Measurements from ENCODE around the gene BLOC1S1. TPM values are rescaled to one million over a fixed set of nuclear protein-coding genes. Genes with fewer than 3 reads are reported as not detected.

BLOC1S1 gene
- total and polyA plus RNA-seq, 2 donors: 168 to 190 TPM

DNA sequence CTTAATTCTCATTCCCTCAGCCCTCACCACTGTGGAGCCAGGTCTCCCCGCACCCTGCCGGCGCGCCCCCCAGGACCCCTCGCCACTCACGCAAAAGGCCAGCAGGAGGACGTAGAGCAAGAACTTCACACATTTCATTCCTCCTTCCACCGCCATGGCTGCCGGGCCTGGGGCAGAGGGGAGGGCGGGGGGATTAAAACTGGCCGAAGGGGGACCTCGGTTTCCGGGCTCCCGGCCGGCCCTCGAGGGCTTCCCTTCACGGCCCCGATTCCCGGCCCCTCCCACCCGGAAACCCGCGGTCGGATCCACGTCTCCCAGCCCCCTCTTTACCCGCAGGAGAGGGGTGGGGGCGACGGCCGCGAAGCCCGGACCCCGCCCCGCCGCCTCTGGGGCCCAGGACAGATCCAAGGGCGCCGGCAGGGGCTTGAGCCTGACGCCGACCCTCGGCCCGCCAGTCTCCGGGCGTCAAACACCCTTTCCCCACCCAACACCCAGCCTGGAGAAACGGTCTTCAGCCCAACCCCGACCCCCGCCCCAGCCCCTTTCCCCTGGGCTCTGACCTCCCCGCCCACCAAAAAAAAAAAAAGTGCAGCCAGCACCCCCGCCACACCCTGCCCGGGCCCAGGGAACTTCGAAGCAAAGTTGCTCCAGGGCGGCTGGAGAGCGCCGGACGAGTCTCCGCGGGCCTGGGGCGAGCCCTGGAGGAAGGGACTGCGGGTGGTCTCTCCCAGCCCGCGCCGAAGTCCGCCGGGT lies 12.5 kb downstream of the BLOC1S1 start:
- DNase-seq (ENCODE audit: low read depth in 6 of 9, low spot score in 9 of 9): peak in 1 of 9 donors; percentile 31
- H3K27ac ChIP-seq (ENCODE audit: low read depth in 1 of 2, low read length in 1 of 2): peak overlapping the region; percentile 83 to 91
- peaks cover 0 to 12% of the 10 kb centered on the region in 2 donors for H3K27me3 ChIP-seq (ENCODE audit: control insufficient read depth in 2 of 2, insufficient read depth in 1 of 2, low read length in 1 of 2)
- H3K4me3 ChIP-seq (ENCODE audit: low read length in 2 of 2): peak overlapping the region; percentile 67 to 73
- peaks cover 10 to 20% of the 10 kb centered on the region in 2 donors for H3K36me3 ChIP-seq (ENCODE audit: control insufficient read depth in 2 of 2, insufficient read depth in 2 of 2, low read length in 1 of 2)
- peaks cover 7 to 50% of the 10 kb centered on the region in 2 donors for H3K4me1 ChIP-seq (ENCODE audit: control insufficient read depth in 2 of 2, insufficient read depth in 2 of 2, low read length in 2 of 2)
- WGBS: 1% methylated on average over 61 of the region's 61 CpGs
- H3K9me3 ChIP-seq (ENCODE audit: control insufficient read depth in 2 of 2, insufficient read depth in 1 of 2, low read length in 1 of 2): peaks cover 0 to 6% of the 10 kb centered on the region in 2 donors

GRCh38 chr12:55728939-55729818 lies 13.3 kb downstream of the BLOC1S1 start, which contains the start of gene CD63:
CD63 (minus strand) TSS chr12:55729009; CDS start chr12:55728341, 668 bp downstream.
- Histone ChIP-seq H3K27me3 (ENCODE audit: control insufficient read depth in 2 of 2, insufficient read depth in 1 of 2, low read length in 1 of 2) (peaks cover 0 to 12% of the 10 kb centered on the region in 2 donors), H3K9me3 (ENCODE audit: control insufficient read depth in 2 of 2, insufficient read depth in 1 of 2, low read length in 1 of 2) (peaks cover 0 to 2% of the 10 kb centered on the region in 2 donors), H3K36me3 (ENCODE audit: control insufficient read depth in 2 of 2, insufficient read depth in 2 of 2, low read length in 1 of 2) (peaks cover 4 to 13% of the 10 kb centered on the region in 2 donors), H3K4me3 (ENCODE audit: low read length in 2 of 2) (peak within 1 kb of the TSS; percentile 67 to 73), H3K4me1 (ENCODE audit: control insufficient read depth in 2 of 2, insufficient read depth in 2 of 2, low read length in 2 of 2) (peaks cover 7 to 49% of the 10 kb centered on the region in 2 donors), H3K27ac (ENCODE audit: low read depth in 1 of 2, low read length in 1 of 2) (peak within 1 kb of the TSS; percentile 91 to 93)
- DNase-seq (ENCODE audit: low read depth in 6 of 9, low spot score in 9 of 9): peak in 3 of 9 donors; percentile 40 to 81 (median 56)
- under 1% methylated on average over 61 of the region's 61 CpGs for WGBS

DNA sequence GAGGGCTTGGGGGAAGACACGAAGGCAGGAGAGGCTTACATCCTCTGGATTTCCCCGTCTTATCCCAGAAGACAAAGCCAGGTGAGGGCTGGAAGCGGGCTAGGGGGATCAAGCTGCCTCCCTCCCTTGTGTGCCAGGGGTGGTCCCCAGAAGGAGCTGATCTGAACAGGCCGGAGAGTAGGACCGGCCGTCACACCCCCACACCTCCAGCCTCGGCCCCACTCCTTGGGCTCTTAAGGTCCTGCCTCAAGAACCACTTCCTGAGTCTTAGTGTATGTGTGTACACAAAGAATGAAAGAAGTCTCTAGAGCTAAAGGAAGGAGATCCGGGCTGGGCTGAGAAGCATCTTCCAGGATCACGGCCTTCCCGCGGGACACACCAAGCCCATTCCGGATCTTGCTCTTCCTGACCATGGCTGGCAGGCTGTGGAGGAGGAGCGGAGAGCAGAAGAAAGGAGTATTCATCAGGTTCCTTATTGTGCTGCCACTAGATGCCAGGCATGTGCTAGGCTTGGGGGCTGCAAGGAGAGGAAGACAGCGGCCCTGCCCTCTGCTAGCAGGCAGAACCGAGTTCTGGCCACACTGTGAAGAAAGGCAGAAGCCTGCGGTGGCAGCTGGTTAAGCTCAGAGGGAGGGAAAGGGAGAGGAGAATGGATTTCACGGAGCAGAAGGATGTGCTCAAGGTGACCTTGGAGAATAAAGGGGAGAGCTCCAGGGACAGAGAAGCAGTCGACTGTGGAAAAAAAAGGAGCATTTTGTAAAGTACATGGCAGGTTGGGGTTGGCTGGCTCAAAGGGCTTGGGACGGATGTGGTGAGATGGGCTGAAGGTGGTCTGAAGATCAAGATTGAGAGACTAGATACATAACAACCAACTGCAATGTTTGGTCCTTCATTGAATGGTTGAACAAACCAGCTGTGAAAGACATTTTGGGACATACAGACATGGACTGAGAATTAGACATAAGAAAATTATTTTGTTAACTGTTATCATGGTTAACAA lies 14.3 kb downstream of the BLOC1S1 start:
- Histone ChIP-seq H3K9me3 (ENCODE audit: control insufficient read depth in 2 of 2, insufficient read depth in 1 of 2, low read length in 1 of 2) (no peaks in the 10 kb centered on the region), H3K4me1 (ENCODE audit: control insufficient read depth in 2 of 2, insufficient read depth in 2 of 2, low read length in 2 of 2) (peaks cover 7 to 40% of the 10 kb centered on the region in 2 donors), H3K27ac (ENCODE audit: low read depth in 1 of 2, low read length in 1 of 2) (peak overlapping the region; percentile 91 to 93), H3K4me3 (ENCODE audit: low read length in 2 of 2) (peak overlapping the region; percentile 67 to 73), H3K36me3 (ENCODE audit: control insufficient read depth in 2 of 2, insufficient read depth in 2 of 2, low read length in 1 of 2) (peaks cover 0 to 5% of the 10 kb centered on the region in 2 donors), H3K27me3 (ENCODE audit: control insufficient read depth in 2 of 2, insufficient read depth in 1 of 2, low read length in 1 of 2) (peaks cover 0 to 12% of the 10 kb centered on the region in 2 donors)
- DNase-seq (ENCODE audit: low read depth in 6 of 9, low spot score in 9 of 9): peak in 3 of 9 donors; percentile 47 to 71 (median 54)
- WGBS: 3% methylated on average over 19 of the region's 19 CpGs

DNA sequence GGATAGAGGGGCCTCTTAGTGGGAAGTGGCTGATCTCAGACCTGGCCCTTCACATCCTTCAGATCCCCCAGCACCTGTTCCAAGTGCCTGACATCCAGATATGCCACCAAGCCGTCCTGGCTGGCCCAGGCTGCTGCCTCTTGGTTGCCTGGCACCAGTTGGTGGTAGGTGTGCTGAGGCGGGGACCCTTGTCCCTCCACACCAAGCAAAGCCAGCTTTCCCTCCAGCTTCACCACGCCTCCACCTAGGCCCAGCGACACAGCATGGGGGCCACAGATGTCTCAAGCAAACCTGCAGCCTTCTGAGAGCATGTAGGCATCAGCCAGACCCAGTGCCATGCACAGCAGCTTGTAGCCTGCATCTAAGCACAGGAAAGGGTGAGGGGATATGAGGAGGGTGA lies 16.4 kb downstream of the BLOC1S1 start:
- peaks cover 0 to 12% of the 10 kb centered on the region in 2 donors for H3K27me3 ChIP-seq (ENCODE audit: control insufficient read depth in 2 of 2, insufficient read depth in 1 of 2, low read length in 1 of 2)
- H3K4me3 ChIP-seq (ENCODE audit: low read length in 2 of 2): no peak overlapping the region
- H3K4me1 ChIP-seq (ENCODE audit: control insufficient read depth in 2 of 2, insufficient read depth in 2 of 2, low read length in 2 of 2): peaks cover 7 to 43% of the 10 kb centered on the region in 2 donors
- WGBS: 95% methylated on average over 4 of the region's 4 CpGs
- no peaks in the 10 kb centered on the region for H3K9me3 ChIP-seq (ENCODE audit: control insufficient read depth in 2 of 2, insufficient read depth in 1 of 2, low read length in 1 of 2)
- H3K27ac ChIP-seq (ENCODE audit: low read depth in 1 of 2, low read length in 1 of 2): peak overlapping the region in 1 of 2 donors; percentile 55
- no peaks in the 10 kb centered on the region for H3K36me3 ChIP-seq (ENCODE audit: control insufficient read depth in 2 of 2, insufficient read depth in 2 of 2, low read length in 1 of 2)
- no peak for DNase-seq (ENCODE audit: low read depth in 6 of 9, low spot score in 9 of 9)

- 96% methylated on average over 14 of the region's 14 CpGs for WGBS
- no peak overlapping the region for H3K4me3 ChIP-seq (ENCODE audit: low read length in 2 of 2)
- H3K36me3 ChIP-seq (ENCODE audit: control insufficient read depth in 2 of 2, insufficient read depth in 2 of 2, low read length in 1 of 2): no peaks in the 10 kb centered on the region
- peaks cover 13 to 43% of the 10 kb centered on the region in 2 donors for H3K4me1 ChIP-seq (ENCODE audit: control insufficient read depth in 2 of 2, insufficient read depth in 2 of 2, low read length in 2 of 2)
- DNase-seq (ENCODE audit: low read depth in 6 of 9, low spot score in 9 of 9): no peak
- no peaks in the 10 kb centered on the region for H3K9me3 ChIP-seq (ENCODE audit: control insufficient read depth in 2 of 2, insufficient read depth in 1 of 2, low read length in 1 of 2)
- H3K27me3 ChIP-seq (ENCODE audit: control insufficient read depth in 2 of 2, insufficient read depth in 1 of 2, low read length in 1 of 2): peaks cover 0 to 7% of the 10 kb centered on the region in 2 donors
- H3K27ac ChIP-seq (ENCODE audit: low read depth in 1 of 2, low read length in 1 of 2): no peak overlapping the region
Observed at GRCh38 chr12:55733021-55733555, 17.2 kb downstream of the BLOC1S1 start.

- WGBS: 93% methylated on average over 2 of the region's 2 CpGs
- H3K27me3 ChIP-seq (ENCODE audit: control insufficient read depth in 2 of 2, insufficient read depth in 1 of 2, low read length in 1 of 2): no peaks in the 10 kb centered on the region
- no peak for DNase-seq (ENCODE audit: low read depth in 6 of 9, low spot score in 9 of 9)
- no peaks in the 10 kb centered on the region for H3K9me3 ChIP-seq (ENCODE audit: control insufficient read depth in 2 of 2, insufficient read depth in 1 of 2, low read length in 1 of 2)
- no peak overlapping the region for H3K4me3 ChIP-seq (ENCODE audit: low read length in 2 of 2)
- H3K27ac ChIP-seq (ENCODE audit: low read depth in 1 of 2, low read length in 1 of 2): no peak overlapping the region
- H3K36me3 ChIP-seq (ENCODE audit: control insufficient read depth in 2 of 2, insufficient read depth in 2 of 2, low read length in 1 of 2): no peaks in the 10 kb centered on the region
- H3K4me1 ChIP-seq (ENCODE audit: control insufficient read depth in 2 of 2, insufficient read depth in 2 of 2, low read length in 2 of 2): peaks cover 9 to 44% of the 10 kb centered on the region in 2 donors
Observed at GRCh38 chr12:55733858-55734257, 18.0 kb downstream of the BLOC1S1 start.

GRCh38 chr12:55734595-55734994 lies 18.7 kb downstream of the BLOC1S1 start:
- 97% methylated on average over 3 of the region's 3 CpGs for WGBS
- H3K4me3 ChIP-seq (ENCODE audit: low read length in 2 of 2): no peak overlapping the region
- H3K27ac ChIP-seq (ENCODE audit: low read depth in 1 of 2, low read length in 1 of 2): no peak overlapping the region
- no peak for DNase-seq (ENCODE audit: low read depth in 6 of 9, low spot score in 9 of 9)
- no peaks in the 10 kb centered on the region for H3K27me3 ChIP-seq (ENCODE audit: control insufficient read depth in 2 of 2, insufficient read depth in 1 of 2, low read length in 1 of 2)
- peaks cover 9 to 38% of the 10 kb centered on the region in 2 donors for H3K4me1 ChIP-seq (ENCODE audit: control insufficient read depth in 2 of 2, insufficient read depth in 2 of 2, low read length in 2 of 2)
- H3K9me3 ChIP-seq (ENCODE audit: control insufficient read depth in 2 of 2, insufficient read depth in 1 of 2, low read length in 1 of 2): no peaks in the 10 kb centered on the region
- H3K36me3 ChIP-seq (ENCODE audit: control insufficient read depth in 2 of 2, insufficient read depth in 2 of 2, low read length in 1 of 2): no peaks in the 10 kb centered on the region

DNA sequence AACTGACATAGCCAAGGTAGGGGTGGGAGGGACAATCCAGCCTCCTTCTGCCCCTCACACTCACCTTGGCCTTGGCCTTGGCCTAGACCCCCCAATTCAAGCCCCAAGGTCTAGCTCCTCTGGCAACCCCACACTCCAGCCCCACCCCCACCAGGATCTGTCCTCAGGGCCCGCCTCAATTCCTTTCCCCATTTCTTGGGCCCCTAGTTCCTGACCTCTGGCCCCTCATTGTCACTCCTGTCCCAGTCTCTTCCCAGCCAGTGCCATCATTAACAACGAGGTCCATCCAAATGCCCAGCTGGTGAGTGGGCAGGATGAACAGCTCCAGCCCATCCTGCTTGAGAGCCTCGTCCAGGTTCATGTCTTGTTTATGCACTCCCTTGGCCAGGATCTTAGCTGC lies 20.2 kb downstream of the BLOC1S1 start:
- Histone ChIP-seq H3K36me3 (ENCODE audit: control insufficient read depth in 2 of 2, insufficient read depth in 2 of 2, low read length in 1 of 2) (no peaks in the 10 kb centered on the region), H3K27me3 (ENCODE audit: control insufficient read depth in 2 of 2, insufficient read depth in 1 of 2, low read length in 1 of 2) (no peaks in the 10 kb centered on the region), H3K27ac (ENCODE audit: low read depth in 1 of 2, low read length in 1 of 2) (no peak overlapping the region), H3K9me3 (ENCODE audit: control insufficient read depth in 2 of 2, insufficient read depth in 1 of 2, low read length in 1 of 2) (no peaks in the 10 kb centered on the region), H3K4me1 (ENCODE audit: control insufficient read depth in 2 of 2, insufficient read depth in 2 of 2, low read length in 2 of 2) (peaks cover 7 to 24% of the 10 kb centered on the region in 2 donors), H3K4me3 (ENCODE audit: low read length in 2 of 2) (no peak overlapping the region)
- no peak for DNase-seq (ENCODE audit: low read depth in 6 of 9, low spot score in 9 of 9)
- WGBS: 97% methylated on average over 3 of the region's 3 CpGs
